GM13977 (cell line): ENCODE results near the gene REPIN1.

Experiments
- DNase-seq: peaks from one replicate; pipeline ENCODE4 v3.0.0; 2012; ENCODE audit warnings: low spot score
- in situ Hi-C: fragments of 300-500 bp; cut with MboI; formaldehyde crosslinking; loops from one replicate; pipeline ENCODE4 v1.12.0; 2022; ENCODE audit warnings: low sequenced_read_pairs, low pct_unique_long_range_greater_than_20kb, mixed read lengths, inconsistent platforms; ENCODE audit not compliant: unreplicated experiment
- TF ChIP-seq, protein P1 (sequence below): IDR thresholded peaks from 2 replicates; pipeline ENCODE4 v1.5.1; 2012; ENCODE audit warnings: mild to moderate bottlenecking, control low read depth; ENCODE audit not compliant: insufficient read depth; ENCODE audit errors: extremely low read depth, missing control alignments

Gene REPIN1

DNA sequence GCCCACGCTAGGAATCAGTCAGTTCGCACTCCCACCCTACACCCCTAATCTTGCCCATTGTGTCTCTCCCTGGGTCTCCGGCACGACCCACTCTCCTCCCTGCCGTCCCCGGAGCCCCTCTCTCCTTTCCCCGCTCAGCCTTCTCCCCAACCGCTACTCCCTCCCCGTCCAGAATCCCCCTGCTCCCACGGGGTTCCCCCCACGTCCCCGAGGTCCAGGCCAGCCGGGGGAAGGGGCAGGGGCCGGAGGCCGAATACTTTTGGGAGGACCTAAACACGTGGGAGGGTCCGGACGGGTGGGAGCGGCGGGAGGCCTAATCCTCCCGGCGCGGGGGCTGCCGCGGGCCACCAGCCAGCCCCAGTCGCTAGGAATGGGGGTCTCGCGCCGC lies 27.8 kb upstream of the REPIN1 start:
- in situ Hi-C loops = no loop called here
- TF ChIP-seq, protein P1, sequence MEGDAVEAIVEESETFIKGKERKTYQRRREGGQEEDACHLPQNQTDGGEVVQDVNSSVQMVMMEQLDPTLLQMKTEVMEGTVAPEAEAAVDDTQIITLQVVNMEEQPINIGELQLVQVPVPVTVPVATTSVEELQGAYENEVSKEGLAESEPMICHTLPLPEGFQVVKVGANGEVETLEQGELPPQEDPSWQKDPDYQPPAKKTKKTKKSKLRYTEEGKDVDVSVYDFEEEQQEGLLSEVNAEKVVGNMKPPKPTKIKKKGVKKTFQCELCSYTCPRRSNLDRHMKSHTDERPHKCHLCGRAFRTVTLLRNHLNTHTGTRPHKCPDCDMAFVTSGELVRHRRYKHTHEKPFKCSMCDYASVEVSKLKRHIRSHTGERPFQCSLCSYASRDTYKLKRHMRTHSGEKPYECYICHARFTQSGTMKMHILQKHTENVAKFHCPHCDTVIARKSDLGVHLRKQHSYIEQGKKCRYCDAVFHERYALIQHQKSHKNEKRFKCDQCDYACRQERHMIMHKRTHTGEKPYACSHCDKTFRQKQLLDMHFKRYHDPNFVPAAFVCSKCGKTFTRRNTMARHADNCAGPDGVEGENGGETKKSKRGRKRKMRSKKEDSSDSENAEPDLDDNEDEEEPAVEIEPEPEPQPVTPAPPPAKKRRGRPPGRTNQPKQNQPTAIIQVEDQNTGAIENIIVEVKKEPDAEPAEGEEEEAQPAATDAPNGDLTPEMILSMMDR = no peak
- no peak for DNase-seq

DNA sequence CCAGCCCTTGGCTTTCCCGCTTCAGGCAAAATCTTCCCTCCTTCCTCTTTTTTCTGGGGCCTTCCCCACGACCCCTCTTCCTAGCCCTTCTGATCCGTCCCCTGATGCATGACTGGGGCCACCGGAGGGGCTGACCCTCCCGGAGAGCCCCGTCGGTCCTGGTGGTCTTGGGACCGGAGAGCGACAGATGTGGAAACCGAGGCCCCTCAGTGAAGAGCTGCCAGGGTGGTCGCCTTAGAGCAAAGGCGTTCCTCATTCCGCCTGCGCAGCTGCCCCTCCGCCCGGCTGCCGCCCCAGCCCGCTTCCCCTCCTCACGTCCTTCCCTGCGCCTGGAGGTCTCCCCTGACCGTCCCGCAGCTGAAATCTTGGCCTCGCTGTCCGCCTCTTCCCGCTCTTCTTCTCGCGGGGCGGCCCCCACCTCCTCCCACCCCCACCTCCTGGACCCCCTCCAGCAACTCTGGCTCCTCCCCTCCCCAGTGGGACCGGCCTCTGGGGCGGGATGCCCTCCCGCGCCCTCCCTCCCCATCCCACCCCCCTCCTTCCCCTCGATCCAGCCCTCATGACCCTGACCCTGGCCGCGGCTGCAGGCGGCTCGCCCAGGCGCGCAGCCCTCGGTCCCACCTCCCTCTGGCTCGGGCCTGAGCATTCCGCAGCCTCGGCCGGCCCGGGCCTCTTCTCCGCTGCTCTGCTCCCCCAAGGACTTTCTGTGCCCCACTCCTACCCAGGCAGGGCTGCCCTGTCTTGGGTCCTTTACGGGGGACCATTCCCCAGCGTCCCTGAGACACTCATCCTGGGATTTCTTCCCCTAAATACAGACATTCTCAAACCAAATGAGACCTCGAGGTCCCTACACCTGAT lies 27.1 kb upstream of the REPIN1 start, which contains the start of gene RARRES2:
RARRES2 (minus strand) TSS at position 367 of the 858 bp plus-strand sequence. CDS start 1,020 bp downstream, outside the sequence.
- no peak for DNase-seq
- in situ Hi-C loops = no loop called here
- TF ChIP-seq, protein P1 = no peak

DNA sequence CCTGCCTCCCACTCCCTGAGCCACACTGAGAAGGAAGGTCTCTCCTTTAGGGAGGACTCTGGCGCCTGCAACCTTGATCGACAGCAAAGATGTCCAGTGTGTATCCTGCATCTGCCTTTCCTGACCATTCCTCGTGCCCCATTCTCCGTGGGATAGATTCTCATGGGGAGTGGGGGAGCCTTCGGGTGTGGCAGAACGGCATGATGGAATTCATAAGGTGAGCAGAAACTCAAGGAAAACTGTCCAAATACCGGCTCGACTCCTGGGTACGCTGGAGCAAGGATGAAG lies 26.6 kb upstream of the REPIN1 start:
- TF ChIP-seq, protein P1 = no peak
- in situ Hi-C loops = no loop called here
- no peak for DNase-seq

DNA sequence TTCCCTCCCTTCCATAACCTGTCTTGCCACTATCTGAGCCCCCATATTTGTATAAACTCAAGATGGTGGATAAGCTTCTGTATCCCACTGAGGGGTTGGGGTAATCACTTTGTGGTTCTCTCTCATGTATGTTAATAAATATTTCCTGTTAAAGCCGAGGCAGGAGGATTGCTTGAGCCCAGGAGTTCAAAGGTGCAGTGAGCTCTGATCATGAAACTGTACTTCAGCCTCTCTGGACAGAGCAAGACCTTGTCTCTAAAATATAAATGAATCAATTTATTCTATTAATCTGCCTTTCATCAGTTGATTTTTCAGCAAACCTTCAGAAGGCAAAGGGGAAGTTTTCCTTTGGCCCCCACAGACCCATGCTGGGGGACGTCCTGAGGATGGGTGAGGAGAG lies 25.4 kb upstream of the REPIN1 start:
- TF ChIP-seq, protein P1 = no peak
- in situ Hi-C loops = no loop called here

DNA sequence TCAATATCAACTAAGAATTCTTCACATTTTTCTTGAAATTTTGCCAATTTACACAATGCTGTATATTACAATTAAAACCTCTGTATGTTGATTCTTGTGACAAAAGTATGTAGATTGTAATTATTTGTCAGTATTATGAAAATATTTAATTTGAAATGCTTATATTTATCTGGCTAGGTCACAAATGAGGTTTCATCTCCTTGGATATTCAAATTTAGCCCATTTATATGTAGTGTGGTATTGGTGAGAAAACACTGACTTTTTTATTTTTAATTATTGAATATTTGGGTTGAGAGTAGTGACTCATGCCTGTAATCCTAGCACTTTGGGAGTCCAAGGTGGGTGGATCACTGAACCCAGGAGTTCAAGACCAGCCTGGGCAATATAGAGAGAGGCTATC lies 24.3 kb upstream of the REPIN1 start:
- in situ Hi-C loops = no loop called here
- TF ChIP-seq, protein P1 = no peak
- DNase-seq = no peak

More for the DNA sequence above, 25.4 kb upstream of the REPIN1 start:
- no peak for DNase-seq

DNA sequence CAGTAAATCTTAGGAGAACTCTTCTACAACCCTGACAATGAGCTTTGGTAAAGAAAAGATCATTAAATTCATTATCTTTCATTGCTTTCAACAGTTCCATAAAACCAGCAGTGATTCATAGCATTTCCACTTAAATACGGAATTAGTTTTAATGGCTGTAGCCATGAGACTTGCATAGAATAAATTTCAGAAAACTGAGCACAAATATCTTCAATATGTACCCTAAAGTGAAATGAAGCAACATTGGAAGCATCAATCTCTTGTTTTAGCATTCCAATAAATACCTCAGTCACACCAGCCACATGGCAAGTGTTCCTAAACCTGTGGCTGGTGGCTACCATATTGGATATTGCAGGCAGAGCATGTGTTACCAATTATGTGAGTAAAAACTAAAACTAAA lies 23.6 kb upstream of the REPIN1 start:
- DNase-seq = no peak
- TF ChIP-seq, protein P1 = no peak
- in situ Hi-C loops = no loop called here
